Activated CD4-positive, alpha-beta T cell treated with anti-CD3 and anti-CD28 coated beads, Interleukin-2, amount 50 U/mL, for 16 hours (primary cell): ENCODE measurements around the gene EML3.
A peak's percentile ranks its signal among the peaks of the same experiment; 100 is the strongest.
"Not testable (repeated sequence)": the region's sequence is repeated elsewhere in the genome, so short reads cannot be mapped to it uniquely, and the experiment has no call there.

Experiments used
- DNase-seq: peaks from one replicate; pipeline ENCODE4 v3.0.0-alpha.2; 2020

EML3 gene

GRCh38 chr11:62621027-62621566 is 8.5 kb upstream of the EML3 start:
- no peak for DNase-seq

- not testable (repeated sequence) for DNase-seq
Measured at GRCh38 chr11:62616957-62617356, 4.4 kb upstream of the EML3 start.

GRCh38 chr11:62615521-62615920 is 2.9 kb upstream of the EML3 start:
- no peak for DNase-seq

GRCh38 chr11:62614275-62614674 is 1.7 kb upstream of the EML3 start:
- DNase-seq = peak; percentile 56

- no peak for DNase-seq
Measured at GRCh38 chr11:62613291-62613778, 760 bp upstream of the EML3 start.

- peak; percentile 46 for DNase-seq
Measured at GRCh38 chr11:62611705-62612365, 740 bp downstream of the EML3 start.

GRCh38 chr11:62610814-62611704 is 1.5 kb downstream of the EML3 start:
- DNase-seq = no peak

- no peak for DNase-seq
Measured at GRCh38 chr11:62610403-62610802, 2.2 kb downstream of the EML3 start.

- DNase-seq = no peak
Measured at GRCh38 chr11:62608776-62609175, 3.8 kb downstream of the EML3 start.

GRCh38 chr11:62607714-62608113 is 4.9 kb downstream of the EML3 start:
- DNase-seq = no peak

- DNase-seq = no peak
Measured at GRCh38 chr11:62605902-62606301, 6.7 kb downstream of the EML3 start.

- DNase-seq = no peak
Measured at GRCh38 chr11:62605467-62605866, 7.1 kb downstream of the EML3 start.

GRCh38 chr11:62604460-62605120 is 8.0 kb downstream of the EML3 start:
- DNase-seq = no peak

- no peak for DNase-seq
Measured at GRCh38 chr11:62603776-62604299, 8.7 kb downstream of the EML3 start.

GRCh38 chr11:62603072-62603408 is 9.5 kb downstream of the EML3 start:
- DNase-seq = no peak

- DNase-seq = peak; percentile 54
Measured at GRCh38 chr11:62602141-62603071, 10.2 kb downstream of the EML3 start.

GRCh38 chr11:62601372-62602140 is 11.0 kb downstream of the EML3 start, which contains the start of gene MTA2:
Gene MTA2, minus strand, starts transcription at chr11:62601865. Its CDS starts 415 bp downstream, at chr11:62601450.
- DNase-seq = peak; percentile 100

- DNase-seq = peak; percentile 59
Measured at GRCh38 chr11:62601122-62601371, 11.5 kb downstream of the EML3 start.

- no peak for DNase-seq
Measured at GRCh38 chr11:62600367-62601121, 12.0 kb downstream of the EML3 start.

- no peak for DNase-seq
Measured at GRCh38 chr11:62599901-62600300, 12.7 kb downstream of the EML3 start.
